ENCODE measurements around the gene CDH13. TPM values are rescaled to one million over a fixed set of nuclear protein-coding genes. Genes with fewer than 3 reads are reported as not detected.

CDH13 gene
- total and polyA plus RNA-seq, 2 donors (not counting 3 experiments of a cell fraction or from before 2014, with no cell fraction given) = 96.6 to 124 TPM

DNA sequence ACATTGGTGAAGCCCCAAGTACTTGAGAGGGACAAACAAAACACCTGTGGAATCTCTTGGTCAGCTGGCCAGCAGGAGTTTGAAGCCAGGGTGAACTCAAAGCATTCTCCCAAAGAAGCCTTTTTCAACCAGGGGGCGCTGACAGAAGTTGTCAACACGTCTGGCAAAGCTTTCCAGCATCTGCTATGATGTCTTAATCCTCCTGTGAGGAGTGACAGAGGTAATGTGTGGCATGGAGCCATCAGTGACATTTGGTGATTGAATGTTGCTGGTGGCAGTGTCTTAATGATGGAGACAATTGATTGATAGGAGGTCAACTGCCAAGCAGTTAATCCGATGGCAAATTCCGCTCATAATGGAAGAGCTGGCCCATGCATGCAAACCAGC lies 923.4 kb downstream of the CDH13 start:
- Histone ChIP-seq H3K79me2 (ENCODE audit: control insufficient read depth, insufficient read depth, low read length) (no peaks in the 10 kb centered on the region), H3K9me3 (replicated peaks; ENCODE audit: control insufficient read depth, insufficient read depth, low read length) (no peaks in the 10 kb centered on the region), H3K4me2 (ENCODE audit: insufficient read depth, low read length) (no peak overlapping the region), H3K27me3 (ENCODE audit: control insufficient read depth in 2 of 2, insufficient read depth in 2 of 2, low read length in 2 of 2) (no peaks in the 10 kb centered on the region), H4K20me1 (replicated peaks; ENCODE audit: control insufficient read depth, extremely low read depth, insufficient read depth, low read length) (no peaks in the 10 kb centered on the region), H2AFZ (ENCODE audit: low read depth, low read length) (no peak overlapping the region), H3K9ac (replicated peaks; ENCODE audit: extremely low read depth, insufficient read depth, low read length) (no peak overlapping the region), H3K36me3 (ENCODE audit: control insufficient read depth in 2 of 2, extremely low read depth in 1 of 2, insufficient read depth in 2 of 2, low read length in 2 of 2) (no peaks in the 10 kb centered on the region), H3K9me1 (replicated peaks; ENCODE audit: control insufficient read depth, extremely low read depth, insufficient read depth, low read length) (no peaks in the 10 kb centered on the region), H3K27ac (ENCODE audit: insufficient read depth, low read depth, low read length) (no peak overlapping the region), H3K4me1 (ENCODE audit: control insufficient read depth, extremely low read depth, insufficient read depth, low read length) (peaks cover 7% of the 10 kb centered on the region), H3K4me3 (replicated peaks in 1 of 3; ENCODE audit: insufficient read depth in 1 of 3, low read depth in 1 of 3, low read length in 3 of 3) (no peak overlapping the region)
- ChIA-PET CTCF (no interaction called here), POLR2A (no interaction called here)
- DNase-seq (ENCODE audit: low read depth, low spot score) (no peak), FAIRE-seq (no peak)
- dilution Hi-C loops (cut with MboI; ENCODE audit: extremely low pct_ligation_motif_present, low sequenced_read_pairs) (no loop called here), intact Hi-C loops (cut with micrococcal nuclease) (no loop called here)
- TF ChIP-seq JUN (IDR thresholded peaks at IDR 0.05; ENCODE audit: borderline replicate concordance, insufficient read depth, insufficient read length, low read depth) (no peak), GATA2 (IDR thresholded peaks at IDR 0.05; ENCODE audit: insufficient read depth, insufficient read length, low read depth, low read length) (no peak), MYC (IDR thresholded peaks at IDR 0.05; ENCODE audit: low read depth, low read length) (no peak), FOS (IDR thresholded peaks at IDR 0.05; ENCODE audit: borderline replicate concordance, insufficient read depth, low read length) (no peak), POLR2AphosphoS5 (IDR thresholded peaks at IDR 0.05; ENCODE audit: insufficient read depth, low read depth, low read length) (no peak)
- no TSS peak for BruUV-seq (replicated peaks)

DNA sequence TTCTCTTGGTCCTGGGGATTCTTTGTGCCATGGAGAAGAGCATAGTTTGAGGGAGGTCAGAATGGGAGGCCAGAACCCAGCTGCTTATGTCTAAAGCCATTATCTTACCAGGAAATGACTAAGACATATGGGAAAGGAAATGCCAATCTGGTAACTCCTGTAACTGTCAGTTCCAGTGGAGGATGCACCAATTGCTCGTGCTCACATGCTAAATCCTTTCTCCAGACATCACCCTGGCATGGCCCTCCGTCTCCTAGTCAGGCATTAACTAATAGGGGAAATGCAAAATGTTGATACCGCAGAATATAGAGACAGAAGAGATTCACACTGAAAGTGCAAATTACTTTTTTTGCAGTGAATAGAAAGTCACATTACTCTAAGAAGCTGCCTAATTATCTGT lies 925.5 kb downstream of the CDH13 start:
- CTCF ChIA-PET = no interaction called here
- Histone ChIP-seq H3K4me3 (replicated peaks in 1 of 3; ENCODE audit: insufficient read depth in 1 of 3, low read depth in 1 of 3, low read length in 3 of 3) (no peak overlapping the region), H4K20me1 (replicated peaks; ENCODE audit: control insufficient read depth, extremely low read depth, insufficient read depth, low read length) (no peaks in the 10 kb centered on the region), H3K9me1 (replicated peaks; ENCODE audit: control insufficient read depth, extremely low read depth, insufficient read depth, low read length) (no peaks in the 10 kb centered on the region), H3K27ac (ENCODE audit: insufficient read depth, low read depth, low read length) (no peak overlapping the region), H3K4me1 (ENCODE audit: control insufficient read depth, extremely low read depth, insufficient read depth, low read length) (peaks cover 7% of the 10 kb centered on the region), H3K4me2 (ENCODE audit: insufficient read depth, low read length) (no peak overlapping the region), H3K79me2 (ENCODE audit: control insufficient read depth, insufficient read depth, low read length) (no peaks in the 10 kb centered on the region), H2AFZ (ENCODE audit: low read depth, low read length) (no peak overlapping the region), H3K9me3 (replicated peaks; ENCODE audit: control insufficient read depth, insufficient read depth, low read length) (no peaks in the 10 kb centered on the region), H3K9ac (replicated peaks; ENCODE audit: extremely low read depth, insufficient read depth, low read length) (no peak overlapping the region), H3K36me3 (ENCODE audit: control insufficient read depth in 2 of 2, extremely low read depth in 1 of 2, insufficient read depth in 2 of 2, low read length in 2 of 2) (no peaks in the 10 kb centered on the region), H3K27me3 (ENCODE audit: control insufficient read depth in 2 of 2, insufficient read depth in 2 of 2, low read length in 2 of 2) (no peaks in the 10 kb centered on the region)
- DNase-seq (ENCODE audit: low read depth, low spot score) = no peak
- no TSS peak for BruUV-seq (replicated peaks)
- POLR2A ChIA-PET = no interaction called here
- dilution Hi-C loops (cut with MboI; ENCODE audit: extremely low pct_ligation_motif_present, low sequenced_read_pairs) = no loop called here
- TF ChIP-seq FOS (IDR thresholded peaks at IDR 0.05; ENCODE audit: borderline replicate concordance, insufficient read depth, low read length) = peak; percentile 41
- TF ChIP-seq JUN (IDR thresholded peaks at IDR 0.05; ENCODE audit: borderline replicate concordance, insufficient read depth, insufficient read length, low read depth) = peak; percentile 50
- no peak for TF ChIP-seq MYC (IDR thresholded peaks at IDR 0.05; ENCODE audit: low read depth, low read length)
- TF ChIP-seq POLR2AphosphoS5 (IDR thresholded peaks at IDR 0.05; ENCODE audit: insufficient read depth, low read depth, low read length) = no peak
- TF ChIP-seq, protein P1, sequence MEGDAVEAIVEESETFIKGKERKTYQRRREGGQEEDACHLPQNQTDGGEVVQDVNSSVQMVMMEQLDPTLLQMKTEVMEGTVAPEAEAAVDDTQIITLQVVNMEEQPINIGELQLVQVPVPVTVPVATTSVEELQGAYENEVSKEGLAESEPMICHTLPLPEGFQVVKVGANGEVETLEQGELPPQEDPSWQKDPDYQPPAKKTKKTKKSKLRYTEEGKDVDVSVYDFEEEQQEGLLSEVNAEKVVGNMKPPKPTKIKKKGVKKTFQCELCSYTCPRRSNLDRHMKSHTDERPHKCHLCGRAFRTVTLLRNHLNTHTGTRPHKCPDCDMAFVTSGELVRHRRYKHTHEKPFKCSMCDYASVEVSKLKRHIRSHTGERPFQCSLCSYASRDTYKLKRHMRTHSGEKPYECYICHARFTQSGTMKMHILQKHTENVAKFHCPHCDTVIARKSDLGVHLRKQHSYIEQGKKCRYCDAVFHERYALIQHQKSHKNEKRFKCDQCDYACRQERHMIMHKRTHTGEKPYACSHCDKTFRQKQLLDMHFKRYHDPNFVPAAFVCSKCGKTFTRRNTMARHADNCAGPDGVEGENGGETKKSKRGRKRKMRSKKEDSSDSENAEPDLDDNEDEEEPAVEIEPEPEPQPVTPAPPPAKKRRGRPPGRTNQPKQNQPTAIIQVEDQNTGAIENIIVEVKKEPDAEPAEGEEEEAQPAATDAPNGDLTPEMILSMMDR (IDR thresholded peaks at IDR 0.05; ENCODE audit: extremely low read depth in 1 of 2, insufficient read depth in 1 of 2, low read depth in 1 of 2, low read length in 2 of 2) = no peak
- TF ChIP-seq POLR2A (IDR thresholded peaks at IDR 0.05; ENCODE audit: low read depth, low read length) = no peak
- FAIRE-seq = no peak
- intact Hi-C loops (cut with micrococcal nuclease) = no loop called here

Measured in endothelial cell of umbilical vein (primary cell).